ENCODE measurements around the gene ARHGEF19. TPM values are rescaled to one million over a fixed set of nuclear protein-coding genes. Genes with fewer than 3 reads are reported as not detected.

Gene ARHGEF19
- total and polyA plus RNA-seq, 9 of the 15 experiments (the other 6 are each of a cell fraction or from before 2014, with no cell fraction given) = 0.73 to 21.0 (median 5.2) TPM

DNA sequence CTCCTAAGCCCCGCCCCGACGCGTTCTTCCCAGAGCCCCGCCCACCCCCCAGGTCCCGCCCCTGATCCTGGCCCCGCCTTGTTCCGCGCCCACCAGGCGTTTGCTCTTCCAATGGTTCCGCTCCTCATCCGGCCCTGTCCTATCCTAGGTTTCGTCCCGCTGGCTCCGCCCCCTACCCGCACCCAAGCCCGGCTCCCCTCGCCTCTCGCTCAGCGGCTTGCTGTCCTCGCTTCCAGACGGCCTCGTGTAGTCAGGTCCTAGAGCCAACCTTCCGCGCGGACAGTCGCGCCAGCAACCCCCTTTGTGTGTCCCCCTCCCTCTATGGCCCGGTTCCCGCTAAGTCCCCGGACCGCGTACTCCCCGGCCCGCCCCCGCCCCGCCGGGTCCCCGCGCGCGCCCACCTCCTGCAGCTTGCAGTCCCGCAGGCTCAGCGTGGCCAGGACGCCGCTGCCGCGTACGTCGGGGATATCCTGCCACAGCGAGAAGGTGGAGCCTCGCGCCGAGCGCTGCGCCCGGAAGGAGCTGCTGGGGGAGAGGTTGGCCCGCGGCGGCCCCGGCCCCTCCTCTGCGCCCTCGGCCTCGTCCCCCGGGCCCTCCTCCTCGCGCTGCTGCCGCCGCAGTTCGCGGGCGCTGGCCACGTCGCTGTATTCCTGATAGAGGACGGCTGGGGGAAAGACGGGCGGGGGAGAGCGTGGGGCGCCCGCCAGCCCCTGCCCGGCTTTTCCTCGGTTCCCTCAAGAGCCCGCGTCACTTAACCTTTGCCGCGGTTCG lies 5.7 kb downstream of the ARHGEF19 start (continued):
- no peak for TF ChIP-seq ZNF354B (CRISPR knock-in tag; IDR thresholded peaks at IDR 0.05)
- no peak for TF ChIP-seq ZBTB17 (CRISPR knock-in tag; IDR thresholded peaks at IDR 0.05)
- TF ChIP-seq, protein P1, sequence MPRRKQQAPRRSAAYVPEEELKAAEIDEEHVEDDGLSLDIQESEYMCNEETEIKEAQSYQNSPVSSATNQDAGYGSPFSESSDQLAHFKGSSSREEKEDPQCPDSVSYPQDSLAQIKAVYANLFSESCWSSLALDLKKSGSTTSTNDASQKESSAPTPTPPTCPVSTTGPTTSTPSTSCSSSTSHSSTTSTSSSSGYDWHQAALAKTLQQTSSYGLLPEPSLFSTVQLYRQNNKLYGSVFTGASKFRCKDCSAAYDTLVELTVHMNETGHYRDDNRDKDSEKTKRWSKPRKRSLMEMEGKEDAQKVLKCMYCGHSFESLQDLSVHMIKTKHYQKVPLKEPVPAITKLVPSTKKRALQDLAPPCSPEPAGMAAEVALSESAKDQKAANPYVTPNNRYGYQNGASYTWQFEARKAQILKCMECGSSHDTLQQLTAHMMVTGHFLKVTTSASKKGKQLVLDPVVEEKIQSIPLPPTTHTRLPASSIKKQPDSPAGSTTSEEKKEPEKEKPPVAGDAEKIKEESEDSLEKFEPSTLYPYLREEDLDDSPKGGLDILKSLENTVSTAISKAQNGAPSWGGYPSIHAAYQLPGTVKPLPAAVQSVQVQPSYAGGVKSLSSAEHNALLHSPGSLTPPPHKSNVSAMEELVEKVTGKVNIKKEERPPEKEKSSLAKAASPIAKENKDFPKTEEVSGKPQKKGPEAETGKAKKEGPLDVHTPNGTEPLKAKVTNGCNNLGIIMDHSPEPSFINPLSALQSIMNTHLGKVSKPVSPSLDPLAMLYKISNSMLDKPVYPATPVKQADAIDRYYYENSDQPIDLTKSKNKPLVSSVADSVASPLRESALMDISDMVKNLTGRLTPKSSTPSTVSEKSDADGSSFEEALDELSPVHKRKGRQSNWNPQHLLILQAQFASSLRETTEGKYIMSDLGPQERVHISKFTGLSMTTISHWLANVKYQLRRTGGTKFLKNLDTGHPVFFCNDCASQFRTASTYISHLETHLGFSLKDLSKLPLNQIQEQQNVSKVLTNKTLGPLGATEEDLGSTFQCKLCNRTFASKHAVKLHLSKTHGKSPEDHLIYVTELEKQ (CRISPR knock-in tag; IDR thresholded peaks at IDR 0.05) = no peak
- no peak for TF ChIP-seq STAT5B (CRISPR knock-in tag; IDR thresholded peaks at IDR 0.05)
- 0 out of 2 replicates have a peak, but pooled peaks have one; percentile 64 for TF ChIP-seq SMARCA4 (IDR thresholded peaks at IDR 0.05)
- TF ChIP-seq PTTG1 (tag; IDR thresholded peaks at IDR 0.05; ENCODE audit: low read depth) = no peak
- TF ChIP-seq EGR1 (conservative IDR thresholded peaks at IDR 0.05) = peak; percentile 76
- no peak for TF ChIP-seq ZNF717 (CRISPR knock-in tag; IDR thresholded peaks at IDR 0.05)
- TF ChIP-seq MXI1 (IDR thresholded peaks at IDR 0.05; ENCODE audit: low read depth, low read length) = no peak
- no peak for TF ChIP-seq NFRKB (IDR thresholded peaks at IDR 0.05; ENCODE audit: low read depth)
- TF ChIP-seq NCOA6 (IDR thresholded peaks at IDR 0.05) = peak; percentile 100
- TF ChIP-seq TARDBP (IDR thresholded peaks at IDR 0.05) = peak; percentile 59; the same call in 1 of the 2 replicates
- TF ChIP-seq ZNF165 (CRISPR knock-in tag; IDR thresholded peaks at IDR 0.05; ENCODE audit: borderline replicate concordance) = no peak
- TF ChIP-seq ZNF140 (CRISPR knock-in tag; IDR thresholded peaks at IDR 0.05) = no peak
- TF ChIP-seq ZZZ3 (IDR thresholded peaks at IDR 0.05) = no peak
- TF ChIP-seq NR2F6 (CRISPR knock-in tag; IDR thresholded peaks at IDR 0.05) = no peak
- no peak; the same call in 1 of the 2 replicates for TF ChIP-seq ZNF143 (CRISPR knock-in tag; IDR thresholded peaks at IDR 0.05)
- peak; percentile 64 for TF ChIP-seq CREM (IDR thresholded peaks at IDR 0.05; ENCODE audit: low read depth)
- 0 out of 2 replicates have a peak, but pooled peaks have one; percentile 11 for TF ChIP-seq PTBP1 (IDR thresholded peaks at IDR 0.05; ENCODE audit: low read depth, low read length)
- TF ChIP-seq, protein P2, sequence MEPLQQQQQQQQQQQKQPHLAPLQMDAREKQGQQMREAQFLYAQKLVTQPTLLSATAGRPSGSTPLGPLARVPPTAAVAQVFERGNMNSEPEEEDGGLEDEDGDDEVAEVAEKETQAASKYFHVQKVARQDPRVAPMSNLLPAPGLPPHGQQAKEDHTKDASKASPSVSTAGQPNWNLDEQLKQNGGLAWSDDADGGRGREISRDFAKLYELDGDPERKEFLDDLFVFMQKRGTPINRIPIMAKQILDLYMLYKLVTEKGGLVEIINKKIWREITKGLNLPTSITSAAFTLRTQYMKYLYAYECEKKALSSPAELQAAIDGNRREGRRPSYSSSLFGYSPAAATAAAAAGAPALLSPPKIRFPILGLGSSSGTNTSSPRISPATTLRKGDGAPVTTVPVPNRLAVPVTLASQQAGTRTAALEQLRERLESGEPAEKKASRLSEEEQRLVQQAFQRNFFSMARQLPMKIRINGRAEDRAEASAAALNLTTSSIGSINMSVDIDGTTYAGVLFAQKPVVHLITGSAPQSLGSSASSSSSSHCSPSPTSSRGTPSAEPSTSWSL (CRISPR knock-in tag; IDR thresholded peaks at IDR 0.05; ENCODE audit: borderline replicate concordance) = no peak
- TF ChIP-seq, protein P3, sequence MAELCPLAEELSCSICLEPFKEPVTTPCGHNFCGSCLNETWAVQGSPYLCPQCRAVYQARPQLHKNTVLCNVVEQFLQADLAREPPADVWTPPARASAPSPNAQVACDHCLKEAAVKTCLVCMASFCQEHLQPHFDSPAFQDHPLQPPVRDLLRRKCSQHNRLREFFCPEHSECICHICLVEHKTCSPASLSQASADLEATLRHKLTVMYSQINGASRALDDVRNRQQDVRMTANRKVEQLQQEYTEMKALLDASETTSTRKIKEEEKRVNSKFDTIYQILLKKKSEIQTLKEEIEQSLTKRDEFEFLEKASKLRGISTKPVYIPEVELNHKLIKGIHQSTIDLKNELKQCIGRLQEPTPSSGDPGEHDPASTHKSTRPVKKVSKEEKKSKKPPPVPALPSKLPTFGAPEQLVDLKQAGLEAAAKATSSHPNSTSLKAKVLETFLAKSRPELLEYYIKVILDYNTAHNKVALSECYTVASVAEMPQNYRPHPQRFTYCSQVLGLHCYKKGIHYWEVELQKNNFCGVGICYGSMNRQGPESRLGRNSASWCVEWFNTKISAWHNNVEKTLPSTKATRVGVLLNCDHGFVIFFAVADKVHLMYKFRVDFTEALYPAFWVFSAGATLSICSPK (IDR thresholded peaks at IDR 0.05; ENCODE audit: borderline replicate concordance) = no peak
- TF ChIP-seq NEUROD1 (IDR thresholded peaks at IDR 0.05; ENCODE audit: borderline replicate concordance, low read depth, low read length, partially characterized antibody) = peak; percentile 36
- TF ChIP-seq ZNF3 (CRISPR knock-in tag; IDR thresholded peaks at IDR 0.05) = no peak
- TF ChIP-seq TCF7 (IDR thresholded peaks at IDR 0.05; ENCODE audit: borderline replicate concordance) = no peak
- peak; percentile 24; the same call in 1 of the 2 replicates for TF ChIP-seq PRMT5 (CRISPR knock-in tag; IDR thresholded peaks at IDR 0.05)
- TF ChIP-seq NR3C1 (CRISPR knock-in tag; IDR thresholded peaks at IDR 0.05) = peak; percentile 46

Data from K562 (cell line).